CD4-positive, alpha-beta memory T cell (primary cell): ENCODE results near the gene HOXB6. TPM values are rescaled to one million over a fixed set of nuclear protein-coding genes. Genes with fewer than 3 reads are reported as not detected.

Experiments
- CTCF ChIA-PET: fragments of 350-600 bp; sonication (Branson Sonifier 250); formaldehyde crosslinking; loops from one replicate; lab custom pipeline; 2021; ENCODE audit warnings: inconsistent platforms; ENCODE audit not compliant: partially characterized antibody; lab: Charles Lee
- POLR2A ChIA-PET: fragments of 350-600 bp; sonication (Branson Sonifier 250); formaldehyde crosslinking; loops from one replicate; lab custom pipeline; 2021; ENCODE audit not compliant: partially characterized antibody; lab: Charles Lee
- DNase-seq, 5 donors: peaks; one replicate each; pipeline versions ENCODE4 v3.0.0 to v3.0.0-alpha.2; 2020 to 2022; ENCODE audit warnings: mixed read lengths in 1 of 5
- H3K27ac ChIP-seq: one replicate; pipeline ENCODE4 v1.7.0; 2013; ENCODE audit warnings: low read depth, low read length
- H3K27me3 ChIP-seq: 2 replicates; pipeline ENCODE4 v1.7.0; 2013; ENCODE audit warnings: mild to moderate bottlenecking, low read length, moderate library complexity; ENCODE audit not compliant: insufficient read depth
- H3K36me3 ChIP-seq: 2 replicates; pipeline ENCODE4 v1.7.0; 2013; ENCODE audit warnings: mild to moderate bottlenecking, low read length, moderate library complexity; ENCODE audit not compliant: insufficient read depth
- H3K4me1 ChIP-seq: 2 replicates; pipeline ENCODE4 v1.7.0; 2013; ENCODE audit warnings: mild to moderate bottlenecking, low read length, moderate library complexity; ENCODE audit not compliant: insufficient read depth
- H3K4me3 ChIP-seq, 2 donors: one replicate each; pipeline ENCODE4 v1.7.0; 2013; ENCODE audit warnings: low read length in 2 of 2, mild to moderate bottlenecking in 1 of 2
- H3K9me3 ChIP-seq, 2 donors: one replicate each; pipeline ENCODE4 v1.7.0; 2013; ENCODE audit warnings: low read length in 2 of 2, control low read depth in 1 of 2; ENCODE audit not compliant: control insufficient read depth in 1 of 2
- H3K27ac Mint-ChIP-seq, 7 donors: one replicate each; pipeline ENCODE4 v1.8.0; 2020 to 2021; ENCODE audit warnings: mixed read lengths in 7 of 7, mild to moderate bottlenecking in 6 of 7, inconsistent platforms in 3 of 7, moderate library complexity in 3 of 7
- H3K27me3 Mint-ChIP-seq, 2 donors: one replicate each; pipeline ENCODE4 v1.8.0; 2020 to 2021; ENCODE audit warnings: mixed read lengths in 2 of 2
- H3K36me3 Mint-ChIP-seq, 2 donors: one replicate each; pipeline ENCODE4 v1.8.0; 2020 to 2021; ENCODE audit warnings: mixed read lengths in 2 of 2, inconsistent platforms in 1 of 2, mild to moderate bottlenecking in 1 of 2
- H3K4me1 Mint-ChIP-seq, 4 donors: one replicate each; pipeline ENCODE4 v1.8.0; 2020 to 2021; ENCODE audit warnings: mixed read lengths in 4 of 4, mild to moderate bottlenecking in 1 of 4
- H3K4me3 Mint-ChIP-seq, 8 donors: one replicate each; pipeline ENCODE4 v1.8.0; 2020 to 2021; ENCODE audit warnings: mixed read lengths in 8 of 8, mild to moderate bottlenecking in 7 of 8, moderate library complexity in 6 of 8, inconsistent platforms in 3 of 8
- H3K9me3 Mint-ChIP-seq, 8 donors: one replicate each; pipeline ENCODE4 v1.8.0; 2020 to 2021; ENCODE audit warnings: mixed read lengths in 8 of 8, mild to moderate bottlenecking in 5 of 8, inconsistent platforms in 3 of 8, moderate library complexity in 1 of 8
- intact Hi-C: fragments of 100-400 bp; cut with micrococcal nuclease; formaldehyde crosslinking; loops from one replicate; pipeline ENCODE4 v1.15.1; 2023
- polyA plus RNA-seq, 2 donors: library from polyadenylated mRNA; unstranded; fragments of 300-500 nt; fragmentation: Illumina TruSeq; gene quantifications; one replicate each; pipeline ENCODE4 v1.2.3, GENCODE V29; 2021
- total RNA-seq, 2 experiments: library from RNA; stranded (reverse); gene quantifications; one replicate each; pipeline ENCODE4 v1.2.3, GENCODE V29; 2021

The HOXB6 gene
- total and polyA plus RNA-seq, 4 experiments from 2014 or later: 0.38 TPM; not detected in 3

DNA sequence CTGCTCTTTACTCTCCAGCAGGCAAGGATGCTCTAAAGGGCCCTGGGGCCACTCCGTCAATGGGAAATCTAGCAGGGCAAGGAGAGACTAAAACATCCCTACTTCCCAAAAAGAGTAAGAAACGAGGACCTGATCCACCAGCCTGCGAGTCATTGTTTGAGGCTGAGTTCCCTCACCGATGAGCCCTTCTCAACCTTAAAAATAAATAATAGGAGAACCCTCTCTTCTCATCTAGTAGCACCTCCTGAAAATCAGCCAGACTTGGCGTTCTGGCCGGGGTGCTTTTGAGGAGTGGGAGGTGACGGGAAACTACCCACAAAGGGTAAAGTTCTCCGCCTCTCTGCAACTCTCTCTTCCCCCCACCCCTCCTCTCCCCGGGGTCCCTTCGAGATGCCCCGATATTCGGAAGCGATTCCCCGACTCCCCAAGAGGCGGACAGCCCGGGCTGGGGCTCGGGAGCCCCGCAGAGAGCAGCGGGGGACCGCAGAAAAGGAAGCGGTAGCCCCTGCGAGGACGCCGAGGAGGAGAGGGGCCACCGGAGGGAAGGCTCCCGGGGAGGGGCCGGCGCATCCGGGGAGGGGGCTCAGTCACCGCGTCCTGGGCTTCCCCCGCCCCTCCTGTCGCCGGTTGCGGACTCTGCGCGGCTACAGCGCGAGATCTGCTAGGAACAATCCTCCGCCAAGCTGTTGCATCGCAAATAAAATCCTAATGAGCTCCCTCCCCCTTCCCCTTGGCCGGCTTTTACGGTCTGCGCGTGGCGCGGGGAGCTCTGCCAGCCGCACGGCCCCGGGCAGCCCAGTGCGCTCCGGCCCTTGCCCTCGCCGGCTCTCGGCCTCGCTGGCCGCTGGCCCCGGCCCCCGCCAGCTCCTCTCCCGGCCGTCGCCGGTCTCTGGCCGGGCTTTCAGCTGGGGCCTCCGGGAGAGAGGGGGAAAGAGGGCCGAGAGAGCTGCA, 20.0 kb upstream of the HOXB6 start:
- DNase-seq: peak in 1 of 5 donors; percentile 47
- POLR2A ChIA-PET: interaction anchor here (0.5 to 1.4 kb wide), 8 partner anchors 11 to 377 kb away, joined by 3 to 6 read pairs (median 3); partner anchors contain the start of genes HOXB5 and HOXB6
- peaks cover 28% of the 10 kb centered on the region for H3K4me1 ChIP-seq
- H3K27ac Mint-ChIP-seq: peak overlapping the region in 1 of 7 donors; percentile 48
- peaks cover 66 to 80% of the 10 kb centered on the region in 2 donors for H3K27me3 Mint-ChIP-seq
- no peaks in the 10 kb centered on the region for H3K36me3 ChIP-seq
- peak overlapping the region in 7 of 8 donors; percentile 24 to 89 (median 84) for H3K4me3 Mint-ChIP-seq
- peaks cover 78% of the 10 kb centered on the region for H3K27me3 ChIP-seq
- H3K4me1 Mint-ChIP-seq: peaks cover 8 to 35% (median 8%) of the 10 kb centered on the region in 4 donors
- no peak overlapping the region for H3K27ac ChIP-seq
- no peaks in the 10 kb centered on the region for H3K36me3 Mint-ChIP-seq
- H3K4me3 ChIP-seq: peak overlapping the region in 1 of 2 donors; percentile 44
- H3K9me3 ChIP-seq: no peaks in the 10 kb centered on the region
- peaks cover 0 to 1% (median 0%) of the 10 kb centered on the region in 8 donors for H3K9me3 Mint-ChIP-seq
- intact Hi-C loops: loop anchor here (2.0 kb wide), 1 partner anchor 14 kb away; the partner anchor contains the start of gene HOXB7
- CTCF ChIA-PET: interaction anchor here (0.6 to 5.0 kb wide), 5 partner anchors 11 to 273 kb away, joined by 3 to 31 read pairs (median 6); partner anchors contain the start of genes HOXB5 and HOXB8

DNA sequence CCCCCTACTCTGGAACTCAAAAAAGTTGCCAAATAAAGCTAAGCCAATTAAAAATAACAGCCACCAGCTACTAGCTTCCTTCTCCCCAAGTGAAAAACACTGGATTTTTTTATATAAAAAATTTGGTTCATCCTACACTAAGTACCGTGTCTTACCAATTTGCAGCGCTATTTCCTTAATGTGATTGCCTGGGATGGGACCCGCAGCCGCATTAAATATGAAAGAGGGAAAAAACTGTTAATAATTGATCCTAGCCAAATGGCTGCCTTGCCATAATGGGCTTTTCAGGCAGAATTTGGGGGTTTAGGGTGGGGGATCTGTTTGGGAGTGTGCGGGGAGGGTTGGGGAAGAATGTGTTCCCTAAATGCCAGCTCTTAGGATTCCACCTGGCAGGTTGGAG, 19.3 kb upstream of the HOXB6 start:
- CTCF ChIA-PET: interaction anchor here (1.3 to 5.0 kb wide), 3 partner anchors 10 to 31 kb away, joined by 4 to 31 read pairs (median 16); partner anchors contain the start of genes HOXB5 and HOXB8
- POLR2A ChIA-PET: interaction anchor here (1.4 kb wide), 1 partner anchor 10 kb away, joined by 5 read pairs; no protein-coding TSS in a partner anchor
- Histone ChIP-seq H3K4me3 (no peak overlapping the region), H3K36me3 (no peaks in the 10 kb centered on the region), H3K27me3 (peaks cover 79% of the 10 kb centered on the region), H3K27ac (no peak overlapping the region), H3K9me3 (no peaks in the 10 kb centered on the region), H3K4me1 (peaks cover 28% of the 10 kb centered on the region)
- no peaks in the 10 kb centered on the region for H3K36me3 Mint-ChIP-seq
- H3K27me3 Mint-ChIP-seq: peaks cover 65 to 80% of the 10 kb centered on the region in 2 donors
- no peak for DNase-seq
- peak overlapping the region in 1 of 7 donors; percentile 50 for H3K27ac Mint-ChIP-seq
- H3K9me3 Mint-ChIP-seq: peaks cover 0 to 1% (median 0%) of the 10 kb centered on the region in 8 donors
- H3K4me3 Mint-ChIP-seq: peak overlapping the region in 3 of 8 donors; percentile 14 to 65 (median 44)
- intact Hi-C loops: loop anchor here (2.0 kb wide), 1 partner anchor 13 kb away; the partner anchor contains the start of gene HOXB7
- peaks cover 8 to 36% (median 10%) of the 10 kb centered on the region in 4 donors for H3K4me1 Mint-ChIP-seq

DNA sequence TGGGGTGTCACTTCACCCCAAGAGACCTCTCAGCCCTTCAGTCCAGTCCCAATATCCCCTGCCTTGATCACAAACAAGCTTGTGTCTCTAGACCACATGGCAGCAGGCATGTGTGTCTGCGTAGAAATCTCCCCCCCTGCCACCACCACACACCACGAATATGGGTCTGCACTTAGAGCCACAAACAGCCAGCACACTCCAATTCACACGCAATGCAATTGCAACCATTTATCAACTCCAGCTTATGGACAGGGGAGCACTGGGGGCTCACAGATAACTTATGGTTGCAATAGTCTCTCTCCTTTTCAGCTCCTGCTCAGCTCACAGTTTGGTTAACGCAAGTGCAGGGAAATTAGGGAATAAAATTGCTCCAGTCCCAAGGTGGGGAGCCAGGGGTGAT, 18.8 kb upstream of the HOXB6 start:
- peaks cover 9 to 40% (median 14%) of the 10 kb centered on the region in 4 donors for H3K4me1 Mint-ChIP-seq
- ChIA-PET CTCF (interaction anchor here (1.3 to 5.0 kb wide), 4 partner anchors 9 to 544 kb away, joined by 3 to 31 read pairs (median 10); partner anchors contain the start of genes HOXB5 and HOXB8), POLR2A (interaction anchor here (1.4 kb wide), 1 partner anchor 9 kb away, joined by 5 read pairs; no protein-coding TSS in a partner anchor)
- no peak overlapping the region for H3K4me3 Mint-ChIP-seq
- peaks cover 0 to 1% (median 0%) of the 10 kb centered on the region in 8 donors for H3K9me3 Mint-ChIP-seq
- Histone ChIP-seq H3K27ac (no peak overlapping the region), H3K4me3 (no peak overlapping the region), H3K27me3 (peaks cover 79% of the 10 kb centered on the region), H3K4me1 (peaks cover 32% of the 10 kb centered on the region), H3K9me3 (no peaks in the 10 kb centered on the region), H3K36me3 (no peaks in the 10 kb centered on the region)
- peak overlapping the region in 1 of 7 donors; percentile 50 for H3K27ac Mint-ChIP-seq
- intact Hi-C loops: no loop called here
- DNase-seq: no peak
- H3K36me3 Mint-ChIP-seq: no peaks in the 10 kb centered on the region
- peaks cover 63 to 78% of the 10 kb centered on the region in 2 donors for H3K27me3 Mint-ChIP-seq

DNA sequence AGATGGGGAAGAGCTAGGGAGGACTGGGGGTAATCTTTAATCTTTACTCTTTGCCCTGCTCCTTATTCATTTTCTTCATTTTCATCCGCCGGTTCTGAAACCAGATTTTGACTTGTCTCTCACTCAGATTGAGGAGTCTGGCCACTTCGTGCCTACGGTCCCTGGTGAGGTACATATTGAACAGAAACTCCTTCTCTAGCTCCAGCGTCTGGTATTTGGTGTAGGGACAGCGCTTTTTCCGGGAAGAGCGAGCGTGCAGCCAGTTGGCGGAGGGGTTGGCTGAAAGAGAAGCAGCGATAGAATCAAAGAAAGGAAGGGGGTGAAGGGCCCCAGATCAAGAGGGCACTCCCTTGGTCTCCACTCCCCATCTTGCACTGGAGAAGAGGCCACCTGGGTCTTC, 18.1 kb upstream of the HOXB6 start:
- Histone ChIP-seq H3K4me1 (peaks cover 40% of the 10 kb centered on the region), H3K27ac (no peak overlapping the region), H3K27me3 (peaks cover 79% of the 10 kb centered on the region), H3K4me3 (no peak overlapping the region), H3K36me3 (no peaks in the 10 kb centered on the region), H3K9me3 (no peaks in the 10 kb centered on the region)
- CTCF ChIA-PET: interaction anchor here (1.5 to 5.0 kb wide), 4 partner anchors 9 to 543 kb away, joined by 3 to 31 read pairs (median 10); partner anchors contain the start of gene HOXB8
- H3K9me3 Mint-ChIP-seq: peaks cover 0 to 1% (median 0%) of the 10 kb centered on the region in 8 donors
- DNase-seq: no peak
- H3K36me3 Mint-ChIP-seq: no peaks in the 10 kb centered on the region
- POLR2A ChIA-PET: interaction anchor here (1.4 kb wide), 1 partner anchor 9 kb away, joined by 5 read pairs; no protein-coding TSS in a partner anchor
- intact Hi-C loops: no loop called here
- H3K4me1 Mint-ChIP-seq: peaks cover 13 to 40% (median 19%) of the 10 kb centered on the region in 4 donors
- H3K27ac Mint-ChIP-seq: peak overlapping the region in 1 of 7 donors; percentile 25
- peak overlapping the region in 1 of 8 donors; percentile 53 for H3K4me3 Mint-ChIP-seq
- H3K27me3 Mint-ChIP-seq: peaks cover 61 to 76% of the 10 kb centered on the region in 2 donors

DNA sequence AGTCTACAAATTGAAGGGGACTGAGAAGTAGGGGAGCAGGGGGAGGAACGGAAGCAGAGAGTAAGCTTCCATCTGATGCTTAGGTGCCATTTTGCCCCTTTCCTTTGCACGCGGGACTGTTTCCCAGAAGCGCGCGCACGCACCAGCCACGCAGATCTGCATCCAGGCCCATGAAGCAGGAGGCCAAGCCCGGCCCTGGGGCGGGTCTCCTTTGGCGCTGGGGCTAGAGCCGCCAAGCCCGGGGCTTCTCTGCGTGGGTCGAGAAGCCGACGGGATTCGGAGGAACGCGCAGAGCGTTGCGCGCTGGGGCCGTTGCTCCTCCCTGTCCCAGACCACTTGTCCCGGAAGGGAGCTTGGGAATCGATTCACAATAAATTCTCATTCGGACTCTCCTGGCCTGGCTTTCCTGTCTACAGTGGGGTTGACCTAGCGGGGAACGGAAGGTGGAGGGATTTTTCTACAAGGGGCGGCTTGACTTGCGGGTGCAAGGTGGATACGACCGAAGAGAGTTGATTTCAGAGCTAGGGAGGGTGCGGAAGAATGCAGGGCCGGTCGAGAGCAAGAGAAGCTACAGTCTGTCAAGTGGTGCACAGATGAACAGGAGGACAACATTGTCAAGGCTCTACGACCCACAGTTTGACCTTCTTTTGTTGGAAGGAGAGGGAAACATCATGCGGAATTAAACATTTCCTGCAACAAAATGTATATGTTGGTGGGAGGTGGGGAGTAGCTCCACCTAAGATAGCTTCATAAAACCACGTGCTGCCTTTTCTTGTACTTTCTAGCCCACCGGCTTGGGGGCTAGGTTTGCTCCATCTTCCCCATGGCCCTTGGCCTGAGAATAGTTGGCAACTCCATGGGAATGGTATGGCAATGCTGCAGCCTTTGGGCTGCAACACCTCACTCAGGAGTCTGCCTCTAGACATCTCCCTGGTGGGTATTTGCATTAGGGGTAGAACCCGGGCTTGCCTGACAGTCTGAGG, 16.9 kb upstream of the HOXB6 start:
- H3K36me3 ChIP-seq: no peaks in the 10 kb centered on the region
- Mint-ChIP-seq H3K27me3 (peaks cover 62 to 76% of the 10 kb centered on the region in 2 donors), H3K9me3 (peaks cover 0 to 1% (median 0%) of the 10 kb centered on the region in 8 donors), H3K27ac (peak overlapping the region in 1 of 7 donors; percentile 25), H3K4me1 (peaks cover 14 to 44% (median 21%) of the 10 kb centered on the region in 4 donors), H3K36me3 (no peaks in the 10 kb centered on the region), H3K4me3 (peak overlapping the region in 1 of 8 donors; percentile 53)
- no peak overlapping the region for H3K4me3 ChIP-seq
- no peaks in the 10 kb centered on the region for H3K9me3 ChIP-seq
- no peak overlapping the region for H3K27ac ChIP-seq
- intact Hi-C loops: no loop called here
- DNase-seq: no peak
- ChIA-PET CTCF (interaction anchor here (1.1 to 3.3 kb wide), 4 partner anchors 7 to 542 kb away, joined by 3 to 16 read pairs (median 4); partner anchors contain the start of gene HOXB8), POLR2A (no interaction called here)
- peaks cover 38% of the 10 kb centered on the region for H3K4me1 ChIP-seq
- H3K27me3 ChIP-seq: peaks cover 79% of the 10 kb centered on the region
